GM12874 (cell line): Measurements from ENCODE around the gene EGR4.

Source experiments
- CTCF ChIP-seq: IDR thresholded peaks from 2 replicates; pipeline ENCODE4 v1.5.1; 2011; ENCODE audit warnings: low read depth, mild to moderate bottlenecking, control low read depth, low read length, moderate library complexity; ENCODE audit not compliant: insufficient read depth

Gene EGR4

GRCh38 chr2:73290049-73290839, 3.1 kb downstream of the EGR4 start:
- peak; percentile 77 for TF ChIP-seq CTCF

GRCh38 chr2:73289304-73289703, 4.0 kb downstream of the EGR4 start:
- no peak for TF ChIP-seq CTCF

- no peak for TF ChIP-seq CTCF
Observed at GRCh38 chr2:73286134-73286655, 7.2 kb downstream of the EGR4 start.

GRCh38 chr2:73285159-73285739, 8.1 kb downstream of the EGR4 start:
- no peak for TF ChIP-seq CTCF

- no peak for TF ChIP-seq CTCF
Observed at GRCh38 chr2:73284296-73285158, 8.8 kb downstream of the EGR4 start, which contains the start of gene FBXO41. Gene FBXO41, minus strand, starts transcription at chr2:73284478. Its CDS starts 14,848 bp downstream, at chr2:73269630.

- TF ChIP-seq CTCF, result no peak
Observed at GRCh38 chr2:73283545-73284295, 9.6 kb downstream of the EGR4 start.
